H9 (cell line): Measurements from ENCODE around the gene SLC6A18. TPM values are rescaled to one million over a fixed set of nuclear protein-coding genes. Genes with fewer than 3 reads are reported as not detected.

Experiments used
- DNase-seq: peaks from one replicate; pipeline ENCODE4 v3.0.0-alpha.2; 2017
- H2AFZ ChIP-seq: one replicate; pipeline ENCODE4 v1.6.1; 2013; ENCODE audit warnings: mild to moderate bottlenecking, low read length, control low read depth, moderate library complexity
- H2AK5ac ChIP-seq: 2 replicates; pipeline ENCODE4 v1.6.1; 2013; ENCODE audit warnings: low read length, control low read depth, mixed read lengths; ENCODE audit not compliant: insufficient read length
- H2BK120ac ChIP-seq: one replicate; pipeline ENCODE4 v1.6.1; 2013; ENCODE audit warnings: low read depth, mild to moderate bottlenecking, low read length, control low read depth, inconsistent platforms; ENCODE audit not compliant: poor library complexity, severe bottlenecking
- H2BK12ac ChIP-seq: 2 replicates; pipeline ENCODE4 v1.6.1; 2013; ENCODE audit warnings: low read length, control low read depth, mixed read lengths, low read depth; ENCODE audit not compliant: insufficient read length
- H2BK15ac ChIP-seq: 2 replicates; pipeline ENCODE4 v1.6.1; 2013; ENCODE audit warnings: low read depth, low read length, control low read depth
- H2BK20ac ChIP-seq: one replicate; pipeline ENCODE4 v1.6.1; 2013; ENCODE audit warnings: low read depth, mild to moderate bottlenecking, low read length, control low read depth, inconsistent platforms; ENCODE audit not compliant: poor library complexity, severe bottlenecking
- H2BK5ac ChIP-seq: 2 replicates; pipeline ENCODE4 v1.6.1; 2013; ENCODE audit warnings: low read length, control low read depth, mixed read lengths; ENCODE audit not compliant: insufficient read length
- H3K14ac ChIP-seq: 2 replicates; pipeline ENCODE4 v1.6.1; 2013; ENCODE audit warnings: low read length, control low read depth; ENCODE audit not compliant: insufficient read depth
- H3K18ac ChIP-seq: 2 replicates; pipeline ENCODE4 v1.6.1; 2013; ENCODE audit warnings: low read depth, mild to moderate bottlenecking, mixed read lengths, low read length, control low read depth; ENCODE audit not compliant: insufficient read length
- H3K23ac ChIP-seq: 2 replicates; pipeline ENCODE4 v1.6.1; 2013; ENCODE audit warnings: low read length, control low read depth, mixed read lengths, low read depth; ENCODE audit not compliant: insufficient read length
- H3K23me2 ChIP-seq: 2 replicates; pipeline ENCODE4 v1.6.1; 2013; ENCODE audit warnings: low read depth, mild to moderate bottlenecking, mixed read lengths, low read length, control low read depth; ENCODE audit not compliant: insufficient read length, poor library complexity, severe bottlenecking
- H3K27ac ChIP-seq: 2 replicates; pipeline ENCODE4 v1.5.1; 2013; ENCODE audit warnings: low read length, control low read depth, mixed read lengths, low read depth; ENCODE audit not compliant: insufficient read length
- H3K27me3 ChIP-seq: 2 replicates; pipeline ENCODE4 v1.6.1; 2013; ENCODE audit warnings: low read length, control low read depth, inconsistent platforms; ENCODE audit not compliant: insufficient read depth
- H3K4ac ChIP-seq: 2 replicates; pipeline ENCODE4 v1.6.1; 2013; ENCODE audit warnings: low read depth, mild to moderate bottlenecking, control low read depth, inconsistent platforms, low read length, moderate library complexity
- H3K4me1 ChIP-seq: 2 replicates; pipeline ENCODE4 v1.6.1; 2013; ENCODE audit warnings: low read length, control low read depth, inconsistent platforms; ENCODE audit not compliant: insufficient read depth
- H3K4me2 ChIP-seq: 2 replicates; pipeline ENCODE4 v1.6.1; 2013; ENCODE audit warnings: low read length, control low read depth, mixed read lengths; ENCODE audit not compliant: insufficient read length, insufficient read depth
- H3K56ac ChIP-seq: 2 replicates; pipeline ENCODE4 v1.6.1; 2013; ENCODE audit warnings: low read depth, mild to moderate bottlenecking, mixed read lengths, low read length, control low read depth; ENCODE audit not compliant: insufficient read length
- H3K79me1 ChIP-seq: 2 replicates; pipeline ENCODE4 v1.6.1; 2013; ENCODE audit warnings: low read depth, mild to moderate bottlenecking, moderate library complexity, low read length, control low read depth, inconsistent platforms; ENCODE audit not compliant: insufficient read depth, poor library complexity, severe bottlenecking
- H3K79me2 ChIP-seq: 2 replicates; pipeline ENCODE4 v1.6.1; 2013; ENCODE audit warnings: low read length, control low read depth, inconsistent platforms; ENCODE audit not compliant: insufficient read depth
- H3K9ac ChIP-seq: 2 replicates; pipeline ENCODE4 v1.6.1; 2013; ENCODE audit warnings: low read length, control low read depth, mixed read lengths; ENCODE audit not compliant: insufficient read length; ENCODE audit errors: extremely low read depth
- H3K9me3 ChIP-seq: one replicate; pipeline ENCODE4 v1.6.1; 2013; ENCODE audit warnings: low read depth, low read length, inconsistent platforms; ENCODE audit not compliant: control insufficient read depth
- H3T11ph ChIP-seq: one replicate; pipeline ENCODE4 v1.6.1; 2013; ENCODE audit warnings: mild to moderate bottlenecking, low read length, control low read depth, inconsistent platforms
- H4K20me1 ChIP-seq: one replicate; pipeline ENCODE4 v1.6.1; 2013; ENCODE audit not compliant: control insufficient read depth, insufficient read length, insufficient read depth
- H4K5ac ChIP-seq: 2 replicates; pipeline ENCODE4 v1.6.1; 2013; ENCODE audit warnings: low read depth, mild to moderate bottlenecking, mixed read lengths, low read length, control low read depth; ENCODE audit not compliant: insufficient read length
- H4K8ac ChIP-seq: replicated peaks from 2 replicates; pipeline ENCODE4 v1.6.1; 2013; ENCODE audit warnings: low read length, control low read depth, mixed read lengths, low read depth; ENCODE audit not compliant: insufficient read length
- H4K91ac ChIP-seq: 2 replicates; pipeline ENCODE4 v1.6.1; 2013; ENCODE audit warnings: low read depth, mild to moderate bottlenecking, moderate library complexity, mixed read lengths, low read length, control low read depth; ENCODE audit not compliant: insufficient read length
- H3K27ac Mint-ChIP-seq, 3 experiments: 2 replicates in 2 of 3; 3 replicates in 1 of 3; pipeline ENCODE4 v1.8.0; 2020 to 2021; ENCODE audit warnings: mixed read lengths in 3 of 3, mild to moderate bottlenecking in 1 of 3, moderate library complexity in 1 of 3
- H3K27me3 Mint-ChIP-seq: 2 replicates; pipeline ENCODE4 v1.8.0; 2021; ENCODE audit warnings: low read depth, mild to moderate bottlenecking, moderate library complexity, mixed read lengths
- H3K36me3 Mint-ChIP-seq, 3 experiments: 2 replicates in 2 of 3; 3 replicates in 1 of 3; pipeline ENCODE4 v1.8.0; 2020 to 2021; ENCODE audit warnings: low read depth in 3 of 3, mixed read lengths in 3 of 3; ENCODE audit not compliant: insufficient read depth in 1 of 3
- H3K4me1 Mint-ChIP-seq, 2 experiments: 2 replicates each; pipeline ENCODE4 v1.8.0; 2020; ENCODE audit warnings: mixed read lengths in 2 of 2
- H3K4me3 Mint-ChIP-seq, 2 experiments: 2 replicates in 1 of 2; 3 replicates in 1 of 2; pipeline ENCODE4 v1.8.0; 2020 to 2021; ENCODE audit warnings: mild to moderate bottlenecking in 2 of 2, mixed read lengths in 2 of 2, moderate library complexity in 1 of 2
- H3K9me3 Mint-ChIP-seq, 2 experiments: 2 replicates in 1 of 2; 3 replicates in 1 of 2; pipeline ENCODE4 v1.8.0; 2020; ENCODE audit warnings: mild to moderate bottlenecking in 2 of 2, mixed read lengths in 2 of 2, moderate library complexity in 1 of 2
- CTCF ChIP-seq: fragments of 200-600 bp; sonication (generic); conservative IDR thresholded peaks from 3 replicates; pipeline ENCODE4 v1.8.0; 2021; ENCODE audit warnings: antibody characterized with exemption, mild to moderate bottlenecking
- WGBS: extraction: QIAGEN DNeasy Blood & Tissue Kit; methylation state at CpG from one replicate; pipeline ENCODE4 v1.1.7; 2013; ENCODE audit warnings: missing lambda C conversion rate, low lambda C conversion rate, mixed read lengths; ENCODE audit not compliant: insufficient read length; ENCODE audit errors: extremely low coverage; 5-methylcytosine and 5-hydroxymethylcytosine counted together
- total RNA-seq: library from RNA; stranded (reverse); gene quantifications from 2 replicates; pipeline ENCODE4 v1.2.1, GENCODE V29; 2021

Gene SLC6A18
- total RNA-seq, 1 experiment from 2014 or later, result not detected

- Histone ChIP-seq H3K4me2 (no peak overlapping the region), H3K23ac (no peak overlapping the region), H2BK120ac (no peak overlapping the region), H4K5ac (no peak overlapping the region), H3K56ac (no peak overlapping the region), H4K91ac (no peak overlapping the region), H2BK12ac (no peak overlapping the region), H3T11ph (no peak overlapping the region), H2AK5ac (no peak overlapping the region), H3K79me2 (no peaks in the 10 kb centered on the region), H3K27me3 (no peaks in the 10 kb centered on the region), H3K27ac (no peak overlapping the region), H3K9me3 (no peaks in the 10 kb centered on the region), H2AFZ (no peak overlapping the region), H4K20me1 (no peaks in the 10 kb centered on the region), H3K23me2 (no peaks in the 10 kb centered on the region), H4K8ac (no peak overlapping the region), H2BK15ac (no peak overlapping the region), H2BK5ac (no peak overlapping the region), H3K79me1 (no peaks in the 10 kb centered on the region), H3K9ac (no peak overlapping the region), H3K18ac (no peak overlapping the region), H3K4me1 (no peaks in the 10 kb centered on the region), H2BK20ac (no peak overlapping the region), H3K14ac (peak overlapping the region; percentile 27; the same call in 1 of the 2 replicates), H3K4ac (no peak overlapping the region)
- H3K9me3 Mint-ChIP-seq, result no peaks in the 10 kb centered on the region
- DNase-seq, result no peak
- H3K27me3 Mint-ChIP-seq, result peaks cover 6% of the 10 kb centered on the region
- H3K27ac Mint-ChIP-seq, result no peak overlapping the region
- no peaks in the 10 kb centered on the region for H3K36me3 Mint-ChIP-seq
- H3K4me3 Mint-ChIP-seq, result no peak overlapping the region
- peaks cover 9 to 16% of the 10 kb centered on the region in 2 experiments for H3K4me1 Mint-ChIP-seq
- no CpG with 5 or more reads among the region's 25 CpGs for WGBS
- no peak for TF ChIP-seq CTCF
Measured at GRCh38 chr5:1203968-1204692, 21.1 kb upstream of the SLC6A18 start.
